Thyroid gland (tissue), 4 donors: ENCODE measurements around the gene S100A16. TPM values are rescaled to one million over a fixed set of nuclear protein-coding genes. Genes with fewer than 3 reads are reported as not detected.

Experiments
- DNase-seq, 2 donors: peaks; one replicate each; pipeline ENCODE4 v3.0.0-alpha.2; 2019
- H3K27ac ChIP-seq, 3 donors: fragments of 200-600 bp; sonication (generic); 1 replicate in 2 of 3; 2 replicates in 1 of 3; pipeline ENCODE4 v1.5.1; 2016 to 2019; ENCODE audit warnings: mild to moderate bottlenecking in 1 of 3, moderate library complexity in 1 of 3
- H3K27me3 ChIP-seq: fragments of 200-600 bp; sonication (generic); one replicate; pipeline ENCODE4 v1.5.1; 2019
- H3K36me3 ChIP-seq, 2 donors: fragments of 200-600 bp; sonication (generic); one replicate each; pipeline ENCODE4 v1.5.1; 2016 to 2019
- H3K4me1 ChIP-seq, 2 donors: fragments of 200-600 bp; sonication (generic); one replicate each; pipeline ENCODE4 v1.5.1; 2017 to 2019
- H3K4me3 ChIP-seq, 3 donors: fragments of 200-600 bp; sonication (generic); replicated peaks in 1 of 3; 1 replicate in 2 of 3; 2 replicates in 1 of 3; pipeline ENCODE4 v1.5.1; 2016; ENCODE audit warnings: mild to moderate bottlenecking in 1 of 3
- H3K9me3 ChIP-seq: fragments of 200-600 bp; sonication (generic); one replicate; pipeline ENCODE4 v1.5.1; 2017
- POLR2A ChIP-seq, 2 donors: fragments of 450-650 bp; IDR thresholded peaks; one replicate each; pipeline ENCODE4 v1.6.1; 2017; ENCODE audit warnings: antibody characterized with exemption in 2 of 2, mild to moderate bottlenecking in 2 of 2, moderate library complexity in 1 of 2
- whole genome bisulfite sequencing, 2 donors: methylation state at CpG; one replicate each; pipeline ENCODE4 v1.1.5; 2017; 5-methylcytosine and 5-hydroxymethylcytosine counted together
- intact Hi-C: fragments of 100-400 bp; cut with DNase I; formaldehyde crosslinking; loops from one replicate; pipeline ENCODE4 v1.15.1; 2023
- total RNA-seq, 4 donors: library from RNA; depleted of rRNA; stranded (reverse); fragments of >200 nt; gene quantifications; one replicate each; pipeline ENCODE4 v1.2.3, GENCODE V29; 2016
- TF ChIP-seq, protein P1 (sequence below), 6 experiments: fragments of 200-600 bp in 3 of 6; fragments of 450-650 bp in 3 of 6; sonication (generic) in 3 of 6; IDR thresholded peaks; one replicate each; pipeline ENCODE4 v1.5.1; 2016 to 2019; ENCODE audit warnings: antibody characterized with exemption in 6 of 6, mild to moderate bottlenecking in 2 of 6, inconsistent platforms in 1 of 6, moderate library complexity in 1 of 6

Gene S100A16
- total RNA-seq, 4 donors from 2014 or later, result 62.7 to 104 (median 76.3) TPM

DNA sequence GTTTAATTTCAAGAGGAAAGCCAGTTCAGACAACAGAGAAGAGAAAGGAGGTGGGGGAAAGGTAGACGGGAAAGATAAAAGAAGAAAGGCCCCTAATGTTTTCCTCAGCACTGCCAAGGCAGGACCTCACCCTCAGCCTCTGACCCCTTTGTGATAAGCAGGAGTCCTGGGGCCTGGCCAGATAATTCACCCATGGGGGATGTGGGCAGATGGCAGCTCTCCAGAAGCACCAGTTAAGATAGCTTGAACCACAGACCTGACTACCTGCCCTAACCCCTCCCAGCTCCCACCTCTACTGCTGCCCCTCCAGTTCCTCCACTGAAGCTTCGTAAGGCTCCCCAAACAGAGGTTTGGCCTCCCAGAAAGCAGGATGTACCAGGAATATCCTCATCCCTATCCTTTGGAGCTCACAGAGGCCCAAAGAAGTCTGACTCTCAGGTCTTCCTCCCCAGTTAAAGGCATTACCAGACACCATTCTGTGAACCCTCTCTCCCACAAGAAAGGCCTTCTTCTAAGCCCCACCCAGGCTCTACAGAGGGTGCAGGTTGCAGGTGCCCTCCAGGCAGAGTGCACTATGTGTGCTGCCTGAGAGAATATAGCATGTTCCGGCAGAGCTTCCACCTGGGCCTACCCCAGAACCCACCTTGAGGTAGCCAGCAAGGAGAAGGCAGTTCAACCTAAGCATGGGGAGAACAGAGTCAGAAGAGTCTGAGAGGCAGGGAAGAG is 36.4 kb upstream of the S100A16 start:
- Histone ChIP-seq H3K4me3 (no peak overlapping the region), H3K4me1 (peaks cover 21 to 46% of the 10 kb centered on the region in 2 donors), H3K36me3 (peaks cover 12 to 16% of the 10 kb centered on the region in 2 donors), H3K9me3 (no peaks in the 10 kb centered on the region), H3K27ac (peak overlapping the region; percentile 10 to 64 (median 46)), H3K27me3 (no peaks in the 10 kb centered on the region)
- no peak for DNase-seq
- intact Hi-C loops, result no loop called here
- TF ChIP-seq POLR2A (IDR thresholded peaks at IDR 0.05), result no peak
- TF ChIP-seq, protein P1, sequence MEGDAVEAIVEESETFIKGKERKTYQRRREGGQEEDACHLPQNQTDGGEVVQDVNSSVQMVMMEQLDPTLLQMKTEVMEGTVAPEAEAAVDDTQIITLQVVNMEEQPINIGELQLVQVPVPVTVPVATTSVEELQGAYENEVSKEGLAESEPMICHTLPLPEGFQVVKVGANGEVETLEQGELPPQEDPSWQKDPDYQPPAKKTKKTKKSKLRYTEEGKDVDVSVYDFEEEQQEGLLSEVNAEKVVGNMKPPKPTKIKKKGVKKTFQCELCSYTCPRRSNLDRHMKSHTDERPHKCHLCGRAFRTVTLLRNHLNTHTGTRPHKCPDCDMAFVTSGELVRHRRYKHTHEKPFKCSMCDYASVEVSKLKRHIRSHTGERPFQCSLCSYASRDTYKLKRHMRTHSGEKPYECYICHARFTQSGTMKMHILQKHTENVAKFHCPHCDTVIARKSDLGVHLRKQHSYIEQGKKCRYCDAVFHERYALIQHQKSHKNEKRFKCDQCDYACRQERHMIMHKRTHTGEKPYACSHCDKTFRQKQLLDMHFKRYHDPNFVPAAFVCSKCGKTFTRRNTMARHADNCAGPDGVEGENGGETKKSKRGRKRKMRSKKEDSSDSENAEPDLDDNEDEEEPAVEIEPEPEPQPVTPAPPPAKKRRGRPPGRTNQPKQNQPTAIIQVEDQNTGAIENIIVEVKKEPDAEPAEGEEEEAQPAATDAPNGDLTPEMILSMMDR (IDR thresholded peaks at IDR 0.05), result no peak
- 63 to 67% methylated on average over 2 to 3 of the region's 3 CpGs for WGBS, 2 donors

DNA sequence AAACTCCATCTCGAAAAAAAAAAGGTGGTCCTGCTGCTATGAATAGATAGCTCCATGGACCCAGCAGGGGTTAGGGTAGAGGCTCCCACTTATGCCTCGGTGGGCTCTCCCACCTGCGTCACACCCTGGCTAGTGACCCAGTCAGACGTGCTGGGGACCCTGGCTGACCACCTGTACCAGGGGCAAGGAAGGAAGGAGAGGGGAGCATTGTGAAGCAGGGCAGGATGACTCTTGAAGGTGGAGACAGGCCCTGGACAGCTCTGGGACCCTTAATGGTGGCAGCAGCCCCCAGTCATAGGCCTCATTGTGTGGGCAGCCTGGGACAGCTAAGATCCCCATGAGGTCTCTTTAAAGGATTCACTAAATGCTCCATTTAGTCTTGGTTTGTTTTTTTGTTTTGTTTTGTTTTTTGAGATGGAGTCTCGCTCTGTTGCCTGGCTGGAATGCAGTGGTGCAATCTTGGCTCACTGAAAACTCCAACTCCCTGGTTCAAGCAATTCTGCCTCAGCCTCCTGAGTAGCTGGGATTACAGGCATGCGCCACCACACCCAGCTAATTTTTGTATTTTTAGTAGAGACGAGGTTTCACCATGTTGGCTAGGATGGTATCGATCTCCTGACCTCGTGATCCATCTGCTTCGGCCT is 35.2 kb upstream of the S100A16 start:
- Histone ChIP-seq H3K36me3 (peaks cover 20 to 24% of the 10 kb centered on the region in 2 donors), H3K9me3 (no peaks in the 10 kb centered on the region), H3K27ac (peak overlapping the region; percentile 40 to 73 (median 70)), H3K4me1 (peaks cover 21 to 43% of the 10 kb centered on the region in 2 donors), H3K4me3 (no peak overlapping the region), H3K27me3 (no peaks in the 10 kb centered on the region)
- DNase-seq, result peak; percentile 58 to 73
- no peak for TF ChIP-seq POLR2A (IDR thresholded peaks at IDR 0.05)
- TF ChIP-seq, protein P1 (IDR thresholded peaks at IDR 0.05), result no peak
- 67 to 70% methylated on average over 10 of the region's 10 CpGs for WGBS, 2 donors
- intact Hi-C loops, result no loop called here

DNA sequence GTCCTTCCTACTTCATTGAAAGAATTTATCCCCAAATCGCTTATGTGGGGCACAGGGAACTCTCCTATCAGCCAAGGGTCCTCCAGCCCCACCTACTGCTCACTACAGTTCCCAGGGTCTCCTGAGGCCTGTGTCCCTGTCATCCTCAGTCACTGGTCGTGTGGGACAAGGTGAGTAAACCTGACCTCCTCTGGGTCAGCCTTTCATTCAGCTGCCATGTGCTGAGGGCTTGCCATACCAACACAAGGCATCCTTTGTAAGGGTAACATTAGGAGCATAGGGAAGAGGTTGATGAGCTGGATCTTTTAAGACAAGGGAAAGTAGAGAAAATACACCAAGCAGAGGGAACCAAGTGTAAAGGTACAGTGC is 34.4 kb upstream of the S100A16 start:
- TF ChIP-seq POLR2A (IDR thresholded peaks at IDR 0.05), result no peak
- TF ChIP-seq, protein P1 (IDR thresholded peaks at IDR 0.05), result no peak
- WGBS, 2 donors, result 50 to 58% methylated on average over 2 of the region's 2 CpGs
- Histone ChIP-seq H3K36me3 (peaks cover 28 to 32% of the 10 kb centered on the region in 2 donors), H3K4me3 (no peak overlapping the region), H3K27me3 (no peaks in the 10 kb centered on the region), H3K9me3 (no peaks in the 10 kb centered on the region), H3K27ac (peak overlapping the region in 2 of 3 donors; percentile 70 to 73), H3K4me1 (peaks cover 21 to 35% of the 10 kb centered on the region in 2 donors)
- intact Hi-C loops, result no loop called here
- DNase-seq, result no peak

DNA sequence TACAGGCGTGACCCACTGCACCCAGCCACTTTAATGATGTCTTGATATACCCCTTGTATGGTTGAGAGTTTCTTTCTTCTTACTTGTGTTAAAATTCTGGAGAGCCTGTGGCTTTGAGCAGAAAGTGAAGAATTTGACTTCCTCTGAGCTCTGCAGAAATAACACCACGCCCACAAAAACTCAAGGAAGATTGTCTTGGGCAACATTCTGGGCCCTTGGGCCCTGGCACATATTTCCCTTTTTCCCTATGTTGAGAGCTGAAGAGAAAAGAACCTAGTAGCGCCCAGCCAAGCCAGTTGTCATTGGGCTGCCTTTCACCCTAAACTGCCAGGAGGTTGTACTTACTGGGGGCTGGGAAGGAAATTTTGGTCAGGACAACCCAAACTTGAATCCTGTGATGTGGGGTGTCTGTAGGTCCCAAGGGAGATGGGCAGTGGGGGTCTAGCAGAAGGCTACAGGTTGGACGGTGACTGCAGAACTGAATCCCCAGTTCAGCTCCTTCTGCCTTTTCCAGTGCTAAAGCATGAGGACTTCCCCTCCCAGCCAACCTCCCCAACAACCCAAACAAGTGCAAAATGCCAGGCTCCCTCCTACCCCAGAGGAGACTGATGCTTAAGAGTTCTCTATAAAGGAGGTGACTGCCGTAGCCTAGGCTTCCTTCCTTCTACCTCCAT is 33.9 kb upstream of the S100A16 start:
- H3K27ac ChIP-seq, result peak overlapping the region in 2 of 3 donors; percentile 70 to 73
- peak in 1 of 2 donors; percentile 29 for DNase-seq
- no peaks in the 10 kb centered on the region for H3K27me3 ChIP-seq
- no peaks in the 10 kb centered on the region for H3K9me3 ChIP-seq
- WGBS, 2 donors, result 86 to 93% methylated on average over 5 of the region's 5 CpGs
- intact Hi-C loops, result no loop called here
- TF ChIP-seq, protein P1 (IDR thresholded peaks at IDR 0.05), result no peak
- no peak for TF ChIP-seq POLR2A (IDR thresholded peaks at IDR 0.05)
- H3K36me3 ChIP-seq, result peaks cover 33 to 37% of the 10 kb centered on the region in 2 donors
- H3K4me1 ChIP-seq, result peaks cover 21 to 35% of the 10 kb centered on the region in 2 donors
- H3K4me3 ChIP-seq, result no peak overlapping the region
